Endometrial microvascular endothelial cells (primary cell): ENCODE data around the gene PDSS1. TPM values are rescaled to one million over a fixed set of nuclear protein-coding genes. Genes with fewer than 3 reads are reported as not detected.

Experiments
- in situ Hi-C: cut with HindIII; loops from 2 replicates; pipeline ENCODE4 v1.10.0; 2017; ENCODE audit warnings: low sequenced_read_pairs, low pct_unique_long_range_greater_than_20kb; ENCODE audit errors: inconsistent ontology term
- total RNA-seq: library from RNA; depleted of rRNA; stranded (reverse); fragments of >200 nt; gene quantifications from one replicate; pipeline ENCODE4 v1.2.3, GENCODE V29; 2015; ENCODE audit errors: inconsistent ontology term

PDSS1 gene
- total RNA-seq, 1 donor from 2014 or later = 15.2 TPM

GRCh38 chr10:26730552-26730951 lies 33.1 kb downstream of the PDSS1 start:
- in situ Hi-C loops = no loop called here

DNA sequence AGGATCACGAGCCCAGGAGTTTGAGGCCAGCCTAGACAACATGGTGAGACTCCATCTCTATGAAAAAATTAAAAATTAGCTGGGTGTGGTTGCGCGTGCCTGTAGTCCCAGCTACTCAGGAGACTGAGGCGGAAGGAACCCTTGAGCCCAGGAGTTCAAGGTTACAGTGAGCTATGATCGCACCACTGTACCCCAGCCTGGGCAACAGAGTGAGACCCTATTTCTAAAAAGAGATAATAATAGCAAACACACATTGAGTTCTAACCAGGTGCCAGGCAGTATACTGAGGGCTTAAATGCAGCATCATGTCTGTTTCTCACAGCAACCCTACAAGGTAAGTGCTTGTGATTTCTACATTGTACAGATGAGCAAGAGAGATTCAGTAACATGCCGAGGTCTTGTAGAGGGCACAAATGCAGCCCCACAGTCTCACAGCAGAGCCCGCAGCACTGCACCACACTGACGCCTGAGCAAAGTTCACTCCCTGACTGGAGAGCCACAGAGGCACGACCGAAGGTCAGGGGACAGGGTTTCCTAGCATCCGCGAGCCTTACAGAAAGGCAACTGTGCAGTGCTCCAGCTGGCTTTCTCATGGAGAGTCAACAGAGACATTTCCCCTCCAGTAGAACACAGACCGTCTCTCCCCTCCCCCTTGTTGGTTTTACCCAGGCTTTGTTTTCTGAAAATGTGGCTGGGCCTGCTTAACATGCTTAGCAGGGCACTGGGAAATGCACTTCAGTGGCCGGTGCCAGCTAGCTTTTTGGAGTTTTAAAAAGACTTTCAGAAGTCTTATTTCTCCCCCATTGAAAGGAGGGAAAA lies 36.5 kb downstream of the PDSS1 start:
- in situ Hi-C loops = no loop called here

- in situ Hi-C loops = no loop called here
Measured at GRCh38 chr10:26735435-26735834, 37.9 kb downstream of the PDSS1 start.

DNA sequence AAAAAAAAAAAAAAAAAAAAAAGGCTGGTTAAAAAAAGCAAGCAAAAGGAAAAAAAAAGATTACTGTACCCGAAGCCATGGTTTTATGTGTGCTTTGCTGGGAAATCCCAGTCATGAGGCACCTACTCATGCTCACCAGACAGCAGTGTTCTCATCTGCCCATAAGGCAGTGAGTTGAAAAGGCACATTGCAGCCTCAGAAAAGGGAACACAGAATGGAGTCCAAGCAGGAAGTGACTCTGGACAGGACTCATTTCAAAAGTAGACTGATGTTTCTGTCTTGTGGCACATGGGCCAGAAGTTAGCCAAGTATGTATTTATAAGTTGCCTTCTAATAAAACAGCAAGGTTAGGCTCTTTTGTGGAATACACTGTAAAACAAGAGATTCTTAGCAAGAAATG lies 40.2 kb downstream of the PDSS1 start:
- in situ Hi-C loops = no loop called here

- in situ Hi-C loops = no loop called here
Measured at GRCh38 chr10:26738301-26738911, 40.9 kb downstream of the PDSS1 start.

DNA sequence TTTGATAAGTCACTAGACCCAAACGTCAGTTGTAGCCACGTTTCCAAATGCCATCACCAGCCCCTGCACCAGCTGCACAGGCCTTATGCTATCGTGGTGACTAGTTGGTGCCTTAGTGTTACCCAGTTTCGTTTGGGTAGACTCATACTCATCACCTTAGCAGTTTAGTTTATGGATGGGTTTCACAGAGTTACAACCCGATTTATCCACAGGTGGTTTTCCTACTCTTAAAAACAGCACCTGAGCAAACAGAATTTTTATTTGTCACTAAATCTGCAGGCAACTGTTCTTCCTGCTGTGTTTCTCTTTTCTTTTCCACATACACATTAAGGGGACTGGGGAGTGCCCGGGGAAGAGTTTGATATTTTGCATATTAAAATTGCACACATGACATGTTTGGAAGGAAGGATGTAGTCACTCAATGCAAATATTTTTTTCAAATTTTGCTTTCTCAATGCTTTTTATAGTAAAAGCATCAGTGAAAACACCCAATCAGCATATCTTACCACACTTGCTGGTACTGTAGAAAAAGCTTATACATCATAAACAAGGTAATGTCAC lies 41.6 kb downstream of the PDSS1 start:
- in situ Hi-C loops = no loop called here

DNA sequence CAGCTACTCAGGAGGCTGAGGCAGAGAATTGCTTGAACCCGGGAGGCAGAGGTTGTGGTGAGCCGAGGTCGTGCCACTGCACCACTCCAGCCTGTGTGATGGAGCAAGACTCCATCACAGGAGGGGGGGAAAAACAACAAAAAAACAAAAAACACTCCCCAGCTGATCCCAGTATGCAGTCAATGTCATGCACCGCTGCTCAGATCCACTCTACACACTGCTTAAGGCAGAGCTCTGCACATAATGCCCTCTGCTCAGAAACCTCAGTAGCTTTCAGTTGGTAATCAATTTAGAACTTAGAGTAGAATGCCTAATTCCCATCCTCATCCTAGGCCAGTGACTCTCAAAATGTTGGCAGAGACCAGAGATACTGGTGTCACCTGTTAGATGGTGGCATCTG lies 43.9 kb downstream of the PDSS1 start:
- in situ Hi-C loops = no loop called here

GRCh38 chr10:26743091-26743490 lies 45.6 kb downstream of the PDSS1 start:
- in situ Hi-C loops = no loop called here

DNA sequence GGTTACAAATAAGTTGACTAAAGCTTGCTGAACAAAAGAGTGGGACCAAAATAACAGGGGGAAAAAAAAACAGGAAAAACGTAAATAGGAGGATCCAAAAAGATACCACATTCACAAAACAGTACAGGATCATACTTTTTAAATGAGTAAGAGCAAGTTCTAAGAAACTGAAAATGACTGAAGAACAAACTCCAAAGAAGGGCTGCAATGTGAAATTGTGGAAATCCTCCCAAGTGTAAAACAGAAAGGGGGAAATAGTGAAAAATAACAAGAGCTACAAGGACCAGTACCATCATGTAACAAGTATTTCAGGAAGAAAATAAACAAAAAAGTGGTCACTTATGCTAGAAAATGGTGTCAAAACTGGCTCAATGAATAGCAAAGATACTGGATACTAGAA lies 46.3 kb downstream of the PDSS1 start:
- in situ Hi-C loops = no loop called here

DNA sequence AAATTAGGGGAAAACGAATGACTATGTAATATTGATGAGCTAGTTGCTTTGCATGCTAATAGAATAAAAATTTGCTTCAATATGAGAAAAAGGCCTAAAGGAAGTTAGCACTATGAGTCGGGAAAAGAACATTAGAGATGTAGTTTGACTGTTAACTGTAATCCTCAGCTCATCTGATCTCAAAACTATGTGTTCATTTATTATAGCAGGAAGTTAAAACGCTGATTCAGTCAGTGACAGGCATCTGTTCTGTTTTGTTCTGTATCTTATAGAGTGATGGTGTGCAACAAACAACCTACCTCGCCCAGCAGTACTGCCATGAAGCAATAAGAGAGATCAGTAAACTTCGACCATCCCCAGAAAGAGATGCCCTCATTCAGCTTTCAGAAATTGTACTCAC lies 48.6 kb downstream of the PDSS1 start:
- in situ Hi-C loops = no loop called here

- in situ Hi-C loops = loop anchor here (25.0 kb wide), 1 partner anchor 107 kb away; the partner anchor contains the start of gene ABI1
Measured at GRCh38 chr10:26755443-26755903, 58.0 kb downstream of the PDSS1 start.

- in situ Hi-C loops = loop anchor here (25.0 kb wide), 1 partner anchor 103 kb away; the partner anchor contains the start of gene ABI1
Measured at GRCh38 chr10:26759008-26759407, 61.5 kb downstream of the PDSS1 start.

DNA sequence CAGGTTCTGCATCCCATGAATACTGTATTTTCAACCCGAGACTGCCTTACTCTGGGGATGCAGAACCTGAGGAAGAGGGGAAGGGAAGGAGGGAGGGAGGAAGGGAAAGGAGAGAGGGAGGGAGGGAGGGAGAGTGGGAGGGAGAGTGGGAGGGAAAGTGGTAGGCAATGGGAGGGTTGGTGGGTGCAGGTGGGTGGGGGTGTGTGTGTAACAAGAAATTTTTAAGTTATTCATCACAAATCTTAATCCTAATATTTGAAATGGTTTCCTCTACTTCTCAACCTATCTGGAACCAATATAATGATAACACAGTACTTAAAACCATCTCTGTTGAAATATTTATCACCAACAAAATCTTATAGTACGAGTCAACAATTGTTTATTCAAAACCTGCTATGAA lies 68.0 kb downstream of the PDSS1 start:
- in situ Hi-C loops = loop anchor here (25.0 kb wide), 1 partner anchor 97 kb away; the partner anchor contains the start of gene ABI1

DNA sequence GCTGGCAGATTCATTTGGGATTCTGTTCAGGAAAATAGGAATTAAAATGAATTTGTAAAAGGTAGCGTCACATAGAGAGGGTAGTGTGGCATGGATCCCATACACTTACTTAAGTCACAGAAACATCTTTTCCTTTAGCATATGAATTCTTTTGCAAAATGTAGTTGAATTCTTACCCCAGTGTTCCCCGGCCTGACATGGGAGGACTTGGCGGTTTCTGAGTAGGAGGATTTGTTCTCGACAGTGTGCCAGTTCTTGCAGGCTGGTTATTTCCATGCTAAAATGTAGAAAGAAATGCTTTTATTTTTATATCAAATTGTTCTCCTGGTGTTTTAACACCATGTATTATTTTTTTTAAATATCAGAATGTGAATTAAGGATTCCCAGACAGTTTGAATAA lies 72.6 kb downstream of the PDSS1 start:
- in situ Hi-C loops = loop anchor here (25.0 kb wide), 1 partner anchor 92 kb away; the partner anchor contains the start of gene ABI1

- in situ Hi-C loops = loop anchor here (25.0 kb wide), 1 partner anchor 89 kb away; the partner anchor contains the start of gene ABI1
Measured at GRCh38 chr10:26773633-26774032, 76.1 kb downstream of the PDSS1 start.

DNA sequence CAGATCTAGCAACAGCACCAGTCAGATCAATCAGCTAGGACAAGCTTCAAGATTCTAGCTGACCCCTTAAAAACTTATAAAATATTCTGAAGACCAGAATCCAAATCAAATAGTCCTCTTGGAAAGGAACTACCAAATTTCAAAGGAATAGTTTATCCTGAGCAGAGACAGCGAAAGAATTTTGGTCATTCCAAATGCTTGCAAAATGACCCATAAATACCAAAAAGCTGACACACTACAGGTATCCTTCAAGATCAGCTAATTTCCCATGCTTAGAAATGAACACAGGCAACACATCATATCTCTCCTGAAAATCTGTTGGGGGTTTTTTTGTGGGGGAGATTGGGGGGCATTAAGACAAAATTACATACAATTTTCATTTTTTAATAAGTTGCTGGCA lies 78.8 kb downstream of the PDSS1 start:
- in situ Hi-C loops = no loop called here

DNA sequence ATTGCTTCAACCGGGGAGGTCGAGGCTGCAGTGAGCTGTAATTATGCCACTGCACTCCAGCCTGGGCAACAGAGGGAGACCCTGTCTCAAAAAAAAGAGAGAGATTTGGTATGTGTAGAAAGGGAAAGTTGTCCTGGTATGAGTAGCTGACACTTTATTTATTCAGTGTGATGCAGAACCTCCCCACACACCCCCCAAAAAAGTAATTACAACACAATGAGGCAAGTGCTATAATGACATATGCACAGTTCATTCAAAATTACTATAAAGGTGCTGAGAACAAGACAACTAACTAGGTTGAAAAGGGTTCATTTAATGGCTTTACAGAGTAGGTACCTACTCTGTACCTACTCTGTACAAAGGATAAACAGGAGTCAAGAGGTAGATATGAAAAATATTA lies 80.2 kb downstream of the PDSS1 start:
- in situ Hi-C loops = no loop called here

GRCh38 chr10:26779176-26779860 lies 81.8 kb downstream of the PDSS1 start:
- in situ Hi-C loops = no loop called here

DNA sequence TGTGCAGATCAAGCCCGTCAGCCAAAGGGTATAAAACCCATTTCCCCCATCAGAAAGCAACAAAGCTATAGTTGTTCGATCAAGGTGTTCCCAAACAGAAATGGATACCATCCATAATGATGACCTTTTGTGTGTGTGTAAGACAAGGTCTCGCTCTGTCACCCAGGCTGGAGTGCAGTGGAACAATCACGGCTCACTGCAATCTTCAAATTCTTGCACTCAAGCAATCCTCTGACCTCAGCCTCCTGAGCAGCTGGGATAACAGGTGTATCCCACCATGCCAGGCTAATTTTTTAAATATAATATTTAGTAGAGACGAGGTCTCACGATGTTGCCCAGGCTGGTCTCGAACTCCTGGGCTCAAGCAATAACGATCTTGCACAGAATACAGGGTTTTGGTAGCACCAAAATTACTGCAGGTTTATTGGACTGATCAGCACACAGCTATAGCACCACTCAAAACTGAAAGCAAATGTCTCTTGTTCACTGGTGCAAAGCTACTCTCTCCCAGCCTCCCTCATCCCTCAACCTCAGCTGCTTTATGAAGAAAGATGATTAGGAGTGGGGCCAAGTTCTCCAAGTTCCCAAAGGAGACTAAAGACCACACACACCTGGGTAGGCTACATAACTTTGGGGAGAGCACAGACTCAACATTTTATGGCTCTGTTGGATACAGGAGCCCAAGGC lies 82.7 kb downstream of the PDSS1 start:
- in situ Hi-C loops = no loop called here
